Right lobe of liver (tissue), 5 donors: ENCODE data around the gene MLST8. TPM values are rescaled to one million over a fixed set of nuclear protein-coding genes. Genes with fewer than 3 reads are reported as not detected.

Experiments used
- total RNA-seq, 6 experiments: library from RNA; depleted of rRNA in 2 of 6; stranded (reverse); fragments of >200 nt in 2 of 6; fragmentation: NEBNext Ultra II Directional in 3 of 6; extraction: Animal tissue kit (Norgen Biotek cat#: 25700) in 3 of 6; gene quantifications; one replicate each; pipeline versions ENCODE4 v1.1.0 to v1.2.4, GENCODE V29; 2016 to 2023
- donor health status: DM: no; HTN: no; CAD: no.
- donor health status: DM: no; HTN: no; CAD: no.
- donor health status: DM: no; HTN: yes; CAD: no.
- donor health status: DM: no; HTN: yes; CAD: no.

Gene MLST8
- total RNA-seq, 6 experiments from 2014 or later, result 13.1 to 51.0 (median 17.5) TPM

Other genes starting within 250 kb of the MLST8 start
- 100 to 1,000 TPM in 2 of 6 experiments, 10 to 100 TPM in 4; 68.7 to 210 (median 81.2) TPM for gene NDUFB10, start 245.9 kb upstream of the MLST8 start, total RNA-seq
- gene RPS2, start 240.6 kb upstream of the MLST8 start, total RNA-seq, result 1,000 to 10,000 TPM in 1 of 6 experiments, 100 to 1,000 TPM in 5; 451 to 1,052 (median 541) TPM
- not detected for gene RNF151, start 238.6 kb upstream of the MLST8 start, total RNA-seq
- gene TBL3, start 233.4 kb upstream of the MLST8 start, total RNA-seq, result 10 to 100 TPM; 15.8 to 42.4 (median 18.1) TPM
- gene NOXO1, start 224.0 kb upstream of the MLST8 start, total RNA-seq, result 1 to 10 TPM in 1 of 6 experiments, under 1 TPM in 3, not detected in 2; 0.51 to 1.3 (median 0.60) TPM
- gene GFER, start 221.3 kb upstream of the MLST8 start, total RNA-seq, result 10 to 100 TPM; 16.1 to 18.6 (median 18.0) TPM
- gene SYNGR3, start 215.5 kb upstream of the MLST8 start, total RNA-seq, result under 1 TPM in 1 of 6 experiments, not detected in 5; 0.22 TPM
- 10 to 100 TPM; 21.6 to 46.4 (median 25.0) TPM for gene ZNF598, start 195.6 kb upstream of the MLST8 start, total RNA-seq
- 10 to 100 TPM in 2 of 6 experiments, 1 to 10 TPM in 4; 2.7 to 12.3 (median 8.2) TPM for gene NPW, start 185.7 kb upstream of the MLST8 start, total RNA-seq
- gene NHERF2, start 178.6 kb upstream of the MLST8 start, total RNA-seq, result 100 to 1,000 TPM; 129 to 284 (median 186) TPM
- 100 to 1,000 TPM in 1 of 6 experiments, 10 to 100 TPM in 5; 12.0 to 127 (median 42.6) TPM for gene NTHL1, start 157.6 kb upstream of the MLST8 start, total RNA-seq
- 100 to 1,000 TPM in 1 of 6 experiments, 10 to 100 TPM in 5; 25.7 to 124 (median 59.4) TPM for gene TSC2, start 157.5 kb upstream of the MLST8 start, total RNA-seq
- gene PKD1, start 69.6 kb upstream of the MLST8 start, total RNA-seq, result 10 to 100 TPM; 28.5 to 58.2 (median 42.8) TPM
- 10 to 100 TPM in 3 of 6 experiments, 1 to 10 TPM in 3; 3.8 to 14.6 (median 8.7) TPM for gene RAB26, start 56.8 kb upstream of the MLST8 start, total RNA-seq
- gene TRAF7, start 49.7 kb upstream of the MLST8 start, total RNA-seq, result 10 to 100 TPM; 40.9 to 56.2 (median 46.2) TPM
- not detected for gene CASKIN1, start 8.8 kb upstream of the MLST8 start, total RNA-seq
- 1 to 10 TPM in 4 of 6 experiments, under 1 TPM in 2; 0.74 to 3.7 (median 2.0) TPM for gene BRICD5, start 5.4 kb downstream of the MLST8 start, total RNA-seq
- 10 to 100 TPM in 1 of 6 experiments, 1 to 10 TPM in 5; 3.8 to 14.2 (median 6.9) TPM for gene PGP, start 9.4 kb downstream of the MLST8 start, total RNA-seq
- gene E4F1, start 18.1 kb downstream of the MLST8 start, total RNA-seq, result 10 to 100 TPM in 4 of 6 experiments, 1 to 10 TPM in 2; 8.9 to 11.3 (median 10.4) TPM
- gene DNASE1L2, start 31.0 kb downstream of the MLST8 start, total RNA-seq, result 1 to 10 TPM in 1 of 6 experiments, under 1 TPM in 4, not detected in 1; 0.31 to 1.1 (median 0.40) TPM
- gene ECI1, start 46.1 kb downstream of the MLST8 start, total RNA-seq, result 100 to 1,000 TPM in 2 of 6 experiments, 10 to 100 TPM in 4; 68.1 to 150 (median 85.5) TPM
- gene RNPS1, start 62.7 kb downstream of the MLST8 start, total RNA-seq, result 10 to 100 TPM; 29.0 to 61.9 (median 38.9) TPM
- 1 to 10 TPM; 1.2 to 2.9 (median 2.1) TPM for gene ABCA3, start 135.3 kb downstream of the MLST8 start, total RNA-seq
- 1 to 10 TPM; 1.3 to 2.7 (median 1.7) TPM for gene CCNF, start 224.0 kb downstream of the MLST8 start, total RNA-seq